Islet of Langerhans (tissue), 1 donor: Measurements from ENCODE around the gene HIC1.
A peak's percentile ranks its signal among the peaks of the same experiment; 100 is the strongest.

ENCODE experiments used
- FAIRE-seq: peaks from one replicate; lab custom pipeline; 2011; peaks lifted over from hg19 to GRCh38; lab: Jason Lieb, UNC

Gene HIC1

GRCh38 chr17:2082003-2082781 is 27.3 kb downstream of the HIC1 start:
- no peak for FAIRE-seq

- FAIRE-seq, result no peak
Observed at GRCh38 chr17:2083613-2084035, 28.7 kb downstream of the HIC1 start.

- no peak for FAIRE-seq
Observed at GRCh38 chr17:2084036-2084765, 29.3 kb downstream of the HIC1 start.

GRCh38 chr17:2084766-2085647 is 30.1 kb downstream of the HIC1 start:
- no peak for FAIRE-seq

GRCh38 chr17:2085648-2085949 is 30.7 kb downstream of the HIC1 start:
- FAIRE-seq, result no peak

GRCh38 chr17:2086306-2086705 is 31.4 kb downstream of the HIC1 start:
- no peak for FAIRE-seq

- FAIRE-seq, result no peak
Observed at GRCh38 chr17:2087597-2088211, 32.8 kb downstream of the HIC1 start.

GRCh38 chr17:2089021-2089422 is 34.1 kb downstream of the HIC1 start:
- no peak for FAIRE-seq

- no peak for FAIRE-seq
Observed at GRCh38 chr17:2090210-2090641, 35.3 kb downstream of the HIC1 start.

- no peak for FAIRE-seq
Observed at GRCh38 chr17:2090804-2091534, 36.1 kb downstream of the HIC1 start.

GRCh38 chr17:2092253-2092652 is 37.4 kb downstream of the HIC1 start:
- FAIRE-seq, result no peak

GRCh38 chr17:2093349-2093748 is 38.4 kb downstream of the HIC1 start:
- FAIRE-seq, result no peak

- FAIRE-seq, result no peak
Observed at GRCh38 chr17:2094891-2095535, 40.1 kb downstream of the HIC1 start.

GRCh38 chr17:2095536-2095910 is 40.6 kb downstream of the HIC1 start:
- FAIRE-seq, result no peak

- FAIRE-seq, result peak; percentile 91
Observed at GRCh38 chr17:2101448-2102257, 46.8 kb downstream of the HIC1 start.

- no peak for FAIRE-seq
Observed at GRCh38 chr17:2102931-2103809, 48.3 kb downstream of the HIC1 start.

GRCh38 chr17:2105663-2106062 is 50.8 kb downstream of the HIC1 start:
- FAIRE-seq, result no peak

- FAIRE-seq, result no peak
Observed at GRCh38 chr17:2106308-2106955, 51.5 kb downstream of the HIC1 start.

GRCh38 chr17:2107050-2107449 is 52.1 kb downstream of the HIC1 start:
- no peak for FAIRE-seq
